ENCODE measurements around the gene PAPSS1. TPM values are rescaled to one million over a fixed set of nuclear protein-coding genes. Genes with fewer than 3 reads are reported as not detected.

PAPSS1 gene
- total and polyA plus RNA-seq, 2 of the 8 experiments (the other 6 are each of a cell fraction or from before 2014, with no cell fraction given) = 79.2 to 98.5 TPM

GRCh38 chr4:107701565-107701964 lies 18.5 kb downstream of the PAPSS1 start (continued):
- no peak for TF ChIP-seq CHD7 (IDR thresholded peaks at IDR 0.05; ENCODE audit: insufficient replicate concordance, low read length)

All from H1 (cell line).